ENCODE results near the gene IGF2BP3.
"Not testable (repeated sequence)": the region's sequence is repeated elsewhere in the genome, so short reads cannot be mapped to it uniquely, and the experiment has no call there.

The IGF2BP3 gene

GRCh38 chr7:23341846-23342598 lies 128.3 kb downstream of the IGF2BP3 start:
- no peak for DNase-seq (ENCODE audit: low read depth in 2 of 2)

GRCh38 chr7:23338863-23339262 lies 131.4 kb downstream of the IGF2BP3 start:
- DNase-seq (ENCODE audit: low read depth in 2 of 2) = no peak

- no peak for DNase-seq (ENCODE audit: low read depth in 2 of 2)
Measured at GRCh38 chr7:23338439-23338838, 131.9 kb downstream of the IGF2BP3 start.

GRCh38 chr7:23337374-23337773 lies 132.9 kb downstream of the IGF2BP3 start:
- DNase-seq (ENCODE audit: low read depth in 2 of 2) = no peak

GRCh38 chr7:23336799-23337283 lies 133.4 kb downstream of the IGF2BP3 start:
- DNase-seq (ENCODE audit: low read depth in 2 of 2) = no peak

GRCh38 chr7:23336086-23336485 lies 134.2 kb downstream of the IGF2BP3 start:
- no peak for DNase-seq (ENCODE audit: low read depth in 2 of 2)

GRCh38 chr7:23335621-23336020 lies 134.7 kb downstream of the IGF2BP3 start:
- no peak for DNase-seq (ENCODE audit: low read depth in 2 of 2)

- DNase-seq (ENCODE audit: low read depth in 2 of 2) = no peak
Measured at GRCh38 chr7:23335136-23335535, 135.2 kb downstream of the IGF2BP3 start.

- no peak for DNase-seq (ENCODE audit: low read depth in 2 of 2)
Measured at GRCh38 chr7:23334482-23335056, 135.7 kb downstream of the IGF2BP3 start.

GRCh38 chr7:23333671-23334246 lies 136.5 kb downstream of the IGF2BP3 start:
- no peak for DNase-seq (ENCODE audit: low read depth in 2 of 2)

- DNase-seq (ENCODE audit: low read depth in 2 of 2) = no peak
Measured at GRCh38 chr7:23332910-23333612, 137.2 kb downstream of the IGF2BP3 start.

GRCh38 chr7:23332193-23332592 lies 138.1 kb downstream of the IGF2BP3 start:
- no peak for DNase-seq (ENCODE audit: low read depth in 2 of 2)

GRCh38 chr7:23331132-23331531 lies 139.2 kb downstream of the IGF2BP3 start:
- DNase-seq (ENCODE audit: low read depth in 2 of 2) = no peak

GRCh38 chr7:23315366-23315765 lies 154.9 kb downstream of the IGF2BP3 start:
- no peak for DNase-seq (ENCODE audit: low read depth in 2 of 2)

- not testable (repeated sequence) for DNase-seq (ENCODE audit: low read depth in 2 of 2)
Measured at GRCh38 chr7:23312141-23312540, 158.2 kb downstream of the IGF2BP3 start.

GRCh38 chr7:23308754-23309153 lies 161.5 kb downstream of the IGF2BP3 start:
- DNase-seq (ENCODE audit: low read depth in 2 of 2) = no peak

- DNase-seq (ENCODE audit: low read depth in 2 of 2) = no peak
Measured at GRCh38 chr7:23306936-23307521, 163.3 kb downstream of the IGF2BP3 start.

- no peak for DNase-seq (ENCODE audit: low read depth in 2 of 2)
Measured at GRCh38 chr7:23299770-23300300, 170.5 kb downstream of the IGF2BP3 start.

GRCh38 chr7:23298885-23299769 lies 171.2 kb downstream of the IGF2BP3 start, which contains the start of gene MALSU1:
MALSU1 (plus strand) TSS chr7:23299339; CDS start chr7:23299353, 14 bp downstream.
- DNase-seq (ENCODE audit: low read depth in 2 of 2) = peak; percentile 92 to 94

GRCh38 chr7:23298141-23298881 lies 172.0 kb downstream of the IGF2BP3 start:
- DNase-seq (ENCODE audit: low read depth in 2 of 2) = no peak

All from stimulated activated CD8-positive, alpha-beta memory T cell treated with anti-CD3 and anti-CD28 coated beads, Interleukin-2, amount 100 ng/mL, for 1 hour (primary cell).